LoVo (cell line): ENCODE measurements around the gene ABTB2.
A peak's percentile ranks its signal among the peaks of the same experiment; 100 is the strongest.
"Not testable (repeated sequence)": the region's sequence is repeated elsewhere in the genome, so short reads cannot be mapped to it uniquely, and the experiment has no call there.

Source experiments
- DNase-seq: peaks from one replicate; pipeline ENCODE4 v3.0.0-alpha.2; 2016; ENCODE audit warnings: low spot score

The ABTB2 gene

GRCh38 chr11:34238533-34238932, 119.3 kb downstream of the ABTB2 start:
- DNase-seq = no peak

DNA sequence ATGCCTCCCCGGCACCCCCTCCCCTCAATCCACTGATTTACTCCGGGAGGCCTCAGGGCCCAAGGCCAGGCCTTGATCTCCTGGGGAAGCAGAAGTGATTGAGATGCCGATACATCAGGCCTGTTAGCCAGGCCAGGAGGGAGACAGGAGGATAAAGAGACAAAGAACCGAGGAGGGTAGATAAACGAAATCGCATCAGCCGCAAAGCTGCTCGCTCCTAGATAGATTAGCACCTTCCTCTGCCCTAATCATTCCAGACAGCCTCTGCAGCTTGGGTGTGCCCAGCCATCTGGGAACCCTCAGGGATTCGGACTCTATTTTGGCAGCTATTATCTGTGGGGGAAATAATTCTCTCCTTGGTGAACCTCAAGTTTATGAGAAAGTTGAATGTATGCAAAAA, 121.2 kb downstream of the ABTB2 start:
- DNase-seq = no peak

GRCh38 chr11:34235591-34236071, 122.2 kb downstream of the ABTB2 start:
- no peak for DNase-seq

DNA sequence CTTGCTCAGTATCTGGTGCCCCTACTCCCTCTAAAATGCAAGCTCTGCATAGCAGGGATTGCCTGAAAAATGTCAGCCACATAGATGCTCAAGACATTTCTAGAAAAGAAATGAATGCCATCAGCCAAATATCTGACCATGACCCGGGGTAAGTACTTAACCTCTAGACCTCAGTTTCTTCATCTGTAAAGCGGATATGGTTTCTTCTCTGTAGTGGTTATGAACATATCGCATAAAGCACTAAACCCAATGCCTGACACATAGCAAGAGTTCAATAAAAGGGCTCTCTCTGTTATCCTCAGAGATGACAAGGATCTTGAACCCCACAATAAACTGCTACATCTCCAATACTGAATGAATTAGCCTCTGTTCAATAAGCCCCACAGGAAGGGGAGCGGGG, 122.6 kb downstream of the ABTB2 start:
- DNase-seq = no peak

- DNase-seq = peak; percentile 73
Measured at GRCh38 chr11:34234086-34234740, 123.6 kb downstream of the ABTB2 start.

DNA sequence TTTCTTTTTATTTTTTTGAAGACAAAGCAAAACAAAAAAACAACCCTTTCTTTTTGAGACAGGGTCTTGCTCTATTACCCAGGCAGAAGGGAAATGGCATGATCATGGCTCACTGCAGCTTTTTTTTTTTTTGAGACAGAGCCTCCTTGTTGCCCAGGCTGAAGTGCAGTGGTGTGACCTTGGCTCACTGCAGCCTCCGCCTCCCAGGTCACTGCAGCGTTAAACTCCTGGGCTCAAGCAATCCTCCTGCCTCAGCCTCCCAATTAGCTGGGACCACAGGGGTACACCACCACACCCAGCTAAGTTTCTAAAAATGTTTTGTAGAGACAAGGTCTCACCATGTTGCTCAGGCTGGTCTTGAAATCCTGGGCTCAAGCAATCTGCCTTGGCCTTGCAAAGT, 124.6 kb downstream of the ABTB2 start:
- DNase-seq = no peak

DNA sequence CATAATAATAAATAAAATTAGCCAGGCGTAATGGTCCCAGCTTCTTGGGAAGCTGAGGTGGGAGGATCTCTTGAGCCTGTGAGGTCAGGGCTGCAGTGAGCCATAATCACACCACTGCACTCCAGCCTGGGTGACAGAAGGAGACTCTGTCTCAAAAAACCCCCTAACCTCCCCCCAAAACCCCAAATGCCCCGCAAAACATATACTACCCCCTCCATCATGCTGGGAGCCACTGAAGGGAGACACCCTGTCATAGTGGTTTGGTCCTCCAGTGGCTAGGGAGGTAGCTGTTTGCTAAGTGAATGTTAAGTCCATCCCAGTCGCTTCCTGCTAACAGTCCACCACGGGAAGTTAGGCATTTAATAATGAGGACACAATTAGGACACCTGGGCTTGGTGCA, 125.0 kb downstream of the ABTB2 start:
- no peak for DNase-seq

DNA sequence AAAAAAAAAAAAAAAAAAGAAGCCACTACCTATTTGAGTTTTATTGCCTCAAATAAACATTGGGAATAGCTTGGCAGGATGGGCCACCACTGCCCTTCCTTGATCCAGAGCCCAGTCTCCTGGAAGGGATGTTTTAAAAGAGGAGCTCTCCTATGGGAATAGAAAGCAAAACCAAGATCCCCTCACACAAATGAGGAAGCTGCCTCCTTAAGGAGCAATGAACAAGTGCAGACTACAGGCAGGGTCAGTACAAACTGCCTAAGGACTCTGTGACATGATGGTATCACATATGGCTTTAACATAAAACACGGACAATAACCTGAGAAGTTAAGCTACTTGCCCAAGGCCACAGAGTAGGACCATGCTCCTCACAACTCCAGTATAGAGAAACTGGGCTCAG, 131.6 kb downstream of the ABTB2 start:
- no peak for DNase-seq

DNA sequence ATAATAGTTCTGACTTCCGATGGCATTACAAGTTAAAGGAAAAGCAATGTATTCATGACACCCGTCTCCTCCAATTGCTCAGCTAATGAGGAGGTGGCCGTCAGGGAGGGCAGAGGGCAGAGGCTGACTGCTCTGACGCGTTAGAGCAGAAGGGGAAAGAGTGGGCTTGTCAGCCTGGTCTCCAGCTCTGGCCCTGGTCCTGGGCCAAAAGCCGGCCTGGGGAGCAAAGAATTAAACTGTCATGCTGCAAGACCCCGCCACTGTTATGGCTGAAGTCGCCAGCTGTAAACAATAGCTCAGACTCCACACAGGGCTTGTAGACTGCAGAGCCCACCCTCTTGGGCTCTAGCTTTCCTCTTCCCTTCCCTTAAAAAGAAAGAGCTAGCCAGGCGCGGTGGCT, 132.7 kb downstream of the ABTB2 start:
- no peak for DNase-seq

DNA sequence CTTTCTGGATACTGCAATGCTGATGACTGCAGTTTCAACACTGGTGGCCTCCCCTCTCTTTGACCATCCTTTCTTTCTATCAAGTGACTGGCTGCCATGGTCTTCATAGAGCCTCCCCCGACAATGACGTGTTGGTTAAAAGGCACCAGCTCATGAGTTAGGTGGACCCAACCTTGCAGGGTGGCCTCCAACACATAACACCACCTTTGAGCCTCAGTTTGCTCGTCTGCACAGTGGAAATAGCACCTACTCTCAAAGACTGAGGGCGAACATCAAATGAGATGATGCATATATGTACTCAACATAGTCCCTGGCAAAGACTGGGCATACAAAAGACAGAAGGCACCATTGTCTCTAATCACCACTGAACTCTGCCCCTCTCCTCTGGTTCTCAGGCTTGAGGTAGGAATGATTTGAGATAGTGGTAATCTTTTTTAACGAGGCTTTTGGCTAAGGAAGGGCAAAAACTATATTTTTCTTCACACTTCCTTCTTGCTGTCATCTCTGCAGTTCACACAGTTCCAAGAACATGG, 133.3 kb downstream of the ABTB2 start:
- no peak for DNase-seq

DNA sequence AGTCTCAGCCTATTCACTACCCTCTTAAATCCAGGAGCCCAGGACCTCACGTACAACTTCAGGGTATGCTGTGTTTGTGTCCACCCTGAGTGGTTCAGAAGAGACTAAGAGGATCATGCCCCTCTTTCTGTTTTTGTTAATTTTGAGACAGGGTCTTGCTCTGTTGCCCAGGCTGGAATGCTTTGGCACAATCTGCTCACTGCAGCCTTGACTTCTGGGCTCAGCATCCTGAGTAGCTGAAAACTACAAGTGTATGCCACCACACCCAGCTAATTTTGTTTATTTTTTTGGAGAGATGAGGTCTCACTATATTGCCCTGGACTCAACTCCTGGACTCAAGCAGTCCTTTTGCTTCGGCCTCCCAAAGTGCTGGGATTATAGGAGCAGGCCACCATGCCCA, 133.9 kb downstream of the ABTB2 start:
- no peak for DNase-seq

DNA sequence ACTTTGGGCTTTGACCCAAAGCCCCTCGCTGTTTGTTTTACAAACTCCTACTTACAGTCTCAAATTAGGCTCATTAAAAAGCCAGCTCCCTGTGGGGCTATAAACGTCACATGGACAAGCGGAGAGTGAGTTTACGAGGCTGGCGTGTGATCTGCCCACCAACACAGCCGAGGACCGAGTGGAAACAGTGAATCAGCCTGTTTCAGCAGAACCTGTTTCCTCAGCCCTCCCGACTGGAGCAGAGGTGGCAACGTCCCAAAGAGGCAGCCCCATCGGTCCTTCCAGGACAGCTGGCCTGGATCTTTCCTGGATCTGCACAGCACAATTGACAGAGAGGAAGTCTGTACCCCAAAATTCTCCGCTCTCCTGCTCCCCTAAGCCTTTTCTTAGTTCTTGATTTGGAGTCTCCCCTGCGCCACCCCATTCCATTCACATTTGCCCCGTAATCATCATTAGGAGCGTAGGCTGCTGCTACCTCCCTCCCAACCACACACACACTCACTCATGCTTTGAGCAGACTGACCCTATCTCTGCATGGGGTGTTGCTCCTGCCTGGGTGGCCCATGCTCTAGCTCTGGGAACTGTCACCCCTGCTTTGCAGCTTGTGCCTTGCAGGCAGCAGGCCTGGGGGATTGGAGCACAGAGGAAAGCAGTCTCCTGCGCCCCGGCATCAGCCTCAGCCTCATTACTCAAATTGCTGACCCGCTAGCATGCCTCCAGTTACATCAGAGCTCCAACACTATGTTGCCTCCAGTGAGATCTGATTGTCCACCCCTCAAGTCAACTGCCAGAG, 134.6 kb downstream of the ABTB2 start:
- peak; percentile 73 for DNase-seq

DNA sequence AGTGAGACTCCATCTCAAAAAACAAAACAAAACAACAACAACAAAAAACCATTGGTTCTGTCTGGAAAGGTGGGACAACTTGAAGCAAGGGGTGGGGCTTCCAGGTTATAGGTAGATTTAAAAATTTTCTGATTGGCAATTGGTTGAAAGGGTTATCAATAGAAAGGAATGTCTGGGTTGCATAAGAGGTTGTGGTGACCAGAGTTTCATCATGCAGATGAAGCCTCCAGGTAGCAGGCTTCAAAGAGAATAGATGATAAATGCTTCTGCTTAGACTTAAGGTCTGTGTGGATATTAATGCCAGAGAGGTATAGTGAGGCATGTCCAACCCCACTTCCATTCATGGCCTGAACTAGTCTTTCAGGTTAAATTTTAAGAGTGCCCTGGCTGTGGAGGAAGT, 135.8 kb downstream of the ABTB2 start:
- DNase-seq = no peak

DNA sequence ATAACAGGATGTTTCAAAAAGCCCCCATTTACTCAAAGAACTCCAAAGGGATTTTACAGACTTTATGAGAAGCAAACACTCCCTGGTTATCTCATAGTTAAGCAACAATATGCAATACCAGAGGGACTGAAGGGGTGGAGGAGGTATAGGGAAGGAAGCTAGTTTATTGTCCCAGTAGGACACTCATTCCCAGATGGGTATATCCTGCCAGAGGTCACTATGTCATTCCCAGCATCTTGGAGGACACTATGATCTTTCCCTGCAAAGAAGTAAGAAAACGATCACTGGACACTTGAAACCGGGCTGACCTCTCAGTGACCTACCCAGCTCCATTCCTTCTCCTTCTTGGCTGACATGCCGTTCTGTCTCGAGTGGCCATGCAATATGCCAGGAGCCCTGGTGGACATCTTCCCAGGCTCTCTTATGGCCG, 137.9 kb downstream of the ABTB2 start:
- no peak for DNase-seq

DNA sequence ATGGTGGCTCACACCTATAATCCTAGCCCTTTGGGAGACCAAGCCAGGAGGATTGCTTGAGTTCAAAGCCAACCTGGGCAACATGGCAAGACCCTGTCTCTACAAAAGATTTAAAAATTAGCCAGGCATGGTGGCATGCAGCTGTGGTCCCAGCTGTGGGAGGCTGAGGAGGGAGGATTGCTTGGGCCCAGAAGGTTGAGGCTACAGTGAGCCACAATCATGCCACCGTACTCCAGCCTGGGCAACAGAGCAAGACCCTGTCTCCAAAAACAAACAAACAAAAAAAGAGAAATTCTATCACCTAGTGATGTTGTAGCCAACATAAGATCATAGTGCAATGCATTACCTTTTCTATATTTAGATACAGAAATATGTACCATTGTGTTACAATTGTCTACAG, 138.5 kb downstream of the ABTB2 start:
- no peak for DNase-seq

DNA sequence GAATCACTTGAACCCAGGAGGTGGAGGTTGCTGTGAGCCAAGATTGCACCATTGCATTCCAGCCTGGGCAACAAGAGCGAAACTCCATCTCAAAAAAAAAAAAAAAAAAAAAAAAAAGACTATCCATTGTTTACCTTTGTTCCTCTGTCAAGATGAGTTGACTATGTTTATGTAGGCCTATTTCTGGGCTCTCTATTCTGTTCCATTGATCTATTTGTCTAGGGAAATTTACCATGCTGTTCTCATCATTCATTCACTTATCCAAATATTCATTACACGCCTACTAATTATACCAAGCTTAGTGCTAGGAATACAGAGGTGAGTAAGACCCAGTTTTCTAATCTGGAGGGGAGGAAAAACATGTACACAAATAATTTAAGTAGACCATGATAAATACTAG, 139.1 kb downstream of the ABTB2 start:
- not testable (repeated sequence) for DNase-seq

DNA sequence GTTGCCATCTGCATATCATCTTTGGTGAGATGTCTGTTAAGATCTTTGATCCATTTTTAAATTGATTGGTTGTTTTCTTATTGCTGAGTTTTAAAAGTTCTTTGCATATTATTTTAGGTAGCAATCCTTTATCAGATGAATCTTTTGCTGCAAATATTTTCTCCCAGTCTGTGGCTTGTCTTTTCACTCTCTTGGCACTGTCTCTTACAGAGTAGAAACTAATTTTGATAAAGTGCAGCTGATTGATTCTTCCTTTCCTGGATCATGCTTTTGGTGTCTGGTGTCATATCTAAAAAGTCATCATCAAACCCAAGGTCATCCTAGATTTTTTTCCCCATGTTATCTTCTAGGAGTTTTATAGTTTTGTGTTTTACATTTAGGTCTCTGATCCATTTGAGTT, 139.7 kb downstream of the ABTB2 start:
- no peak for DNase-seq

DNA sequence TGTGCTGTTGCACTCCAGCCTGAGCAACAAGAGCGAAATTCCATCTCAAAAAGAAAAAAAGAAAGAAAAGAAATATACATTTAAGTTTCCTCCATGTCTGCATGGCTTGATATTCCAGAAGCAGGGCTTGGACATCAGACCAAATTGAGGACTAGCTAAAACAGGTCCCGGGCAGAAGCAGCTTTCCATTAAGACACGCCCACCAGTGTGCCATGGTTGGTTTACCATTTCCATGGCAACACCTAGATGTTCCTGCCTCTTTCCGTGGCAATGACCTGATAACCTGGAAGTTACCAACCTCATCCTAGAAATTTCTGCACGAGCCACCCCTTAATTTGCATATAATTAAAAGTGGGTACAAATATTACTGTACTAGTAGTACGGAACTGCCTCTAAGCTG, 141.1 kb downstream of the ABTB2 start:
- DNase-seq = no peak

DNA sequence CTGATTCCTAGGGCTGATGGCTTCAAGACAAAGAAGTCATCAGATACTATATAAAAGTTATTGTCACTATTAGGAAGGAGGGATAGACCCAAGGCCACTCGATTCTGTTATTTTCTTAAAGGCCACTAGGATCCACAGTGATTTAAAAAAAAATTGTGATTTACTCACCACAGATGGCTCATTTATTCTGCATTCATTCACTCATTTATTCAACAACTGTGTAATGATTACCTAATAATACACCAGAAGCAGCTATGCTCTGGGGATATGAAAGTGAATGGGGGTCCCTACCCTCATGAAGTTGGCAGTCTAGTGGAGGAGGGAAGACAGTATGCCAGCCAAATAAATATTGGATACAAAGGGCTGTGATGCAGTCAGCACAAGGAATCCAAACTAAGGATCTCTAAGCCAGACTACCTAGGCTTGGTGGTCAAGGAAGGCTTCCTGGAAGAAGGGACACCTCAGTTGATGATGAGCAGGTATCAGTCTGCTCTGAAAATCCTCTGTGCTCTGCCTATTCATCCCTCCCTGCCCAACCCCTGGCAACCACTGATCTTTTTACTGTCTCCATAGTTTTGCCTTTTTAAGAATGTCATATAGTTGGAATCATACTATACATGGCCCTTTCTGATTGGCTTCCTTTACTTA, 141.9 kb downstream of the ABTB2 start:
- DNase-seq = no peak

DNA sequence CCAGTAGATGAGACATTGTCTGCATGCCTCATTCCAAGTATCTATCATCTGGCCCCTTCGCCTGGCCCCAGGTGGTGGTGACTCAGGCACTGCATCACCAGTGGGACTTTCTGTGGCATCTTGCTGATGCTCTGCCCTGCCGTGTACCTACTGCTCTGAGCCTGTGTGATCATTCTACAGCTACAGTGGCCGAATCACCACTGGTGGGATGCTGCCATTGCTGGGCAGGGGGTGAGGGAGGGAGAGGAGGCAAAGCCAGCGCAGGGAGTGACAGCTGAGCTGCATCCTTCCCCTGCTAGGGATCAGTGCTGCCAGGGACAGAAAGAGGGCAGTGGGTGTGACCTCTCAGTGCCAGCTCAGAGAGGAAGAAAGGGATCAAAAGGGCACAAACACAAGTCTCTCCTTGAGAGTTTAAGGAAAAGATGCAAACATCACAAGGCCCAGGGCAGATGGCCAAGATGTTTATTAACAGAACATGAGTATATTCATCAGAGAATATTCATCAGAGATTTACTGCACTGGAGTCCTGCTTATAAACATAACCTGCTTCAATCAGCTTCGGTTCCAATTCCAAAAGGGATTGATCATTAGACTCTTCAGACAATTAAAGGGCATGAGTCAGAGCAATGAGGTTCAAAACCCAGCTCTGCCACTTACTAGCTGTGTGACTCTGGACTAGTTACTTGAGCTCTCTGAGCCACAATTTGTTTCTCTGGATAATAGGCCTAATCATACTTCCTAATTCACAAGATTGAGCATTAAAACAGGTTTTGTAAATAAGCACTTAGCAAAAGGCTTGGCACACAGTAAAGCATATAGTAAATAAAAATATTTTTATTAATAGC, 142.6 kb downstream of the ABTB2 start:
- no peak for DNase-seq

- no peak for DNase-seq
Measured at GRCh38 chr11:34213366-34213765, 144.4 kb downstream of the ABTB2 start.

DNA sequence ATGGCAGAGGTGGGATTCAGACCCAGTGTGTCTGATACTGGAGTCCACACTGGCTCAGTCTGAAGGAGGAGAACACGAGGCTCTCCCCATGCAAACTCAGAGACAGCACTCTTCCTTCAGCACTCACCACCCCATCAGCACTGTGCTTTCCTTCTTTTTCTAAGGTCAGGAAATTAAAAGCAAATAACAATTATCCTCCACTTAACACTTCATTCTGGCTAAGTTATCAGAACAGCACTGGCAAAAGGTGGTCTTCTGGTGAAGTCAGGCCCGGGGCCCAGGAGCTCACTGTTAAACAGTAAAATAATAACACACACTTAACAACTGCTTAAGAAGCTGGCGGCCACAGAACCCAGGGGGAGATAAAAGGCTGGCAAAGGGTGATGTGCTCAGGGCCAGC, 145.2 kb downstream of the ABTB2 start:
- no peak for DNase-seq
